ENCODE data around the gene TGM2. TPM values are rescaled to one million over a fixed set of nuclear protein-coding genes. Genes with fewer than 3 reads are reported as not detected.

TGM2 gene
- total and polyA plus RNA-seq, 9 of the 15 experiments (the other 6 are each of a cell fraction or from before 2014, with no cell fraction given): 5.5 to 78.5 (median 37.6) TPM

DNA sequence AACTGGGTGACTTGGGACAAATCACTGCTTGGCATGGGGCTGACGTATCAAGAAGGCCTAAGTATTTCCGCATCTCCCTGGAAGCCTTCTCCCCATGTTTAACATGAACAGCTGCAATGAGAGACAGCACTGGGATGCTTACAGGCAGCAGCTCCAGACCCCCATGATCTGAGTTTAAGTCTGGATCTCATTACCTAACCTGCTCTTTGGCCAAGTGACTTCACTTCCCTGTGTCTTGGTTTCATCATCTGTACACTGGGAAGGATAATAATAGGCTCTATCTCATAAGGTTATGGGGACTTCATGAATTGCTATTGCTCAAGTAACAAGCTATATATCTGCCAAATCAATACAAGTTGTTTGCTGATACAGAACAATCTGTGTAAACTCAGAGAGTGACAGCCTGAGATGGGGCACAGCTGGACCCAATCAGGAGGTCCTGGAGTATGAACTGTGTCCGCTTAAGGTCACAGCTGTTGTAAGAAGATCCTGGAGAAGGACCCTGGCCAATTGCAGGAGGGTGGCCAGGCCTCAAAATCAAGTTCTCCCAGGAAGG lies 56.0 kb downstream of the TGM2 start:
- Histone ChIP-seq H3K9me1 (ENCODE audit: control insufficient read depth, insufficient read depth, low read length) (no peaks in the 10 kb centered on the region), H3K36me3 (ENCODE audit: control insufficient read depth, insufficient read depth, low read length) (no peaks in the 10 kb centered on the region), H2AFZ (ENCODE audit: low read depth, low read length) (no peak overlapping the region), H3K79me2 (ENCODE audit: control insufficient read depth, insufficient read depth, low read length) (no peaks in the 10 kb centered on the region), H3K4me2 (ENCODE audit: insufficient read depth, low read length) (no peak overlapping the region), H3K9ac (ENCODE audit: insufficient read depth in 1 of 2, low read depth in 2 of 2, low read length in 2 of 2) (no peak overlapping the region), H3K27ac (ENCODE audit: extremely low read depth, low read depth, low read length) (no peak overlapping the region), H3K27me3 (ENCODE audit: control insufficient read depth in 2 of 2, insufficient read depth in 2 of 2, low read length in 2 of 2) (no peaks in the 10 kb centered on the region), H3K4me1 (replicated peaks in 1 of 2; ENCODE audit: control insufficient read depth in 2 of 2, insufficient read depth in 2 of 2, low read length in 2 of 2) (peaks cover 15 to 31% of the 10 kb centered on the region in 2 experiments), H3K9me3 (replicated peaks; ENCODE audit: control insufficient read depth, insufficient read depth, low read depth, low read length) (no peaks in the 10 kb centered on the region), H4K20me1 (replicated peaks; ENCODE audit: control insufficient read depth, insufficient read depth, low read length) (no peaks in the 10 kb centered on the region), H3K4me3 (no peak overlapping the region)
- BruUV-seq (replicated peaks): no TSS peak
- FAIRE-seq (no peak), DNase-seq (ENCODE audit: extremely low read depth in 1 of 4, low spot score in 3 of 4) (no peak), ATAC-seq (no peak)
- ChIA-PET POLR2A (no interaction called here), CTCF (ENCODE audit: low intra/inter-chr PET ratio) (no interaction called here)
- 87% methylated on average over 3 of the region's 3 CpGs for WGBS (ENCODE audit: insufficient coverage, low coverage, missing lambda C conversion rate)
- in situ Hi-C loops (cut with MboI): no loop called here
- intact Hi-C loops (cut with micrococcal nuclease): no loop called here
- TF ChIP-seq CBFA2T2 (conservative IDR thresholded peaks at IDR 0.05) (peak; percentile 28; the same call in 1 of the 2 replicates), CBFA2T3 (IDR thresholded peaks at IDR 0.05) (peak; percentile 43), ZBTB17 (CRISPR knock-in tag; IDR thresholded peaks at IDR 0.05) (no peak), PCBP2 (IDR thresholded peaks at IDR 0.05; ENCODE audit: low read depth, low read length, poor library complexity, severe bottlenecking) (no peak), ZKSCAN3 (CRISPR knock-in tag; IDR thresholded peaks at IDR 0.05) (no peak), MEIS2 (IDR thresholded peaks at IDR 0.05; ENCODE audit: partially characterized antibody) (peak; percentile 21), CEBPG (CRISPR knock-in tag; IDR thresholded peaks at IDR 0.05) (no peak), CEBPG (tag; conservative IDR thresholded peaks at IDR 0.05 in 1 of 2, IDR thresholded peaks at IDR 0.05 in 1 of 2) (0 out of 4 replicates have a peak, but pooled peaks of 1 of the 2 experiments have one; percentile 38), ZEB2 (IDR thresholded peaks at IDR 0.05) (no peak), ZNF407 (IDR thresholded peaks at IDR 0.05; ENCODE audit: low read depth) (no peak)
- TF ChIP-seq, protein P1, sequence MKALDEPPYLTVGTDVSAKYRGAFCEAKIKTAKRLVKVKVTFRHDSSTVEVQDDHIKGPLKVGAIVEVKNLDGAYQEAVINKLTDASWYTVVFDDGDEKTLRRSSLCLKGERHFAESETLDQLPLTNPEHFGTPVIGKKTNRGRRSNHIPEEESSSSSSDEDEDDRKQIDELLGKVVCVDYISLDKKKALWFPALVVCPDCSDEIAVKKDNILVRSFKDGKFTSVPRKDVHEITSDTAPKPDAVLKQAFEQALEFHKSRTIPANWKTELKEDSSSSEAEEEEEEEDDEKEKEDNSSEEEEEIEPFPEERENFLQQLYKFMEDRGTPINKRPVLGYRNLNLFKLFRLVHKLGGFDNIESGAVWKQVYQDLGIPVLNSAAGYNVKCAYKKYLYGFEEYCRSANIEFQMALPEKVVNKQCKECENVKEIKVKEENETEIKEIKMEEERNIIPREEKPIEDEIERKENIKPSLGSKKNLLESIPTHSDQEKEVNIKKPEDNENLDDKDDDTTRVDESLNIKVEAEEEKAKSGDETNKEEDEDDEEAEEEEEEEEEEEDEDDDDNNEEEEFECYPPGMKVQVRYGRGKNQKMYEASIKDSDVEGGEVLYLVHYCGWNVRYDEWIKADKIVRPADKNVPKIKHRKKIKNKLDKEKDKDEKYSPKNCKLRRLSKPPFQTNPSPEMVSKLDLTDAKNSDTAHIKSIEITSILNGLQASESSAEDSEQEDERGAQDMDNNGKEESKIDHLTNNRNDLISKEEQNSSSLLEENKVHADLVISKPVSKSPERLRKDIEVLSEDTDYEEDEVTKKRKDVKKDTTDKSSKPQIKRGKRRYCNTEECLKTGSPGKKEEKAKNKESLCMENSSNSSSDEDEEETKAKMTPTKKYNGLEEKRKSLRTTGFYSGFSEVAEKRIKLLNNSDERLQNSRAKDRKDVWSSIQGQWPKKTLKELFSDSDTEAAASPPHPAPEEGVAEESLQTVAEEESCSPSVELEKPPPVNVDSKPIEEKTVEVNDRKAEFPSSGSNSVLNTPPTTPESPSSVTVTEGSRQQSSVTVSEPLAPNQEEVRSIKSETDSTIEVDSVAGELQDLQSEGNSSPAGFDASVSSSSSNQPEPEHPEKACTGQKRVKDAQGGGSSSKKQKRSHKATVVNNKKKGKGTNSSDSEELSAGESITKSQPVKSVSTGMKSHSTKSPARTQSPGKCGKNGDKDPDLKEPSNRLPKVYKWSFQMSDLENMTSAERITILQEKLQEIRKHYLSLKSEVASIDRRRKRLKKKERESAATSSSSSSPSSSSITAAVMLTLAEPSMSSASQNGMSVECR (CRISPR knock-in tag; IDR thresholded peaks at IDR 0.05): no peak
